Measurements from ENCODE around the gene FFAR3. TPM values are rescaled to one million over a fixed set of nuclear protein-coding genes. Genes with fewer than 3 reads are reported as not detected.

FFAR3 gene
- total and polyA plus RNA-seq, 9 of the 15 experiments (the other 6 are each of a cell fraction or from before 2014, with no cell fraction given): not detected

- TF ChIP-seq E2F5 (CRISPR knock-in tag; IDR thresholded peaks at IDR 0.05) (no peak), GABPB1 (CRISPR knock-in tag; IDR thresholded peaks at IDR 0.05) (no peak), HMGN3 (IDR thresholded peaks at IDR 0.05; ENCODE audit: borderline replicate concordance, extremely low read depth, insufficient read length, low read depth, low read length) (no peak), ATF4 (CRISPR knock-in tag; IDR thresholded peaks at IDR 0.05) (no peak), CREM (IDR thresholded peaks at IDR 0.05; ENCODE audit: low read depth) (peak; percentile 41; the same call in 1 of the 2 replicates), OTX1 (CRISPR knock-in tag; IDR thresholded peaks at IDR 0.05) (no peak), NFIC (IDR thresholded peaks at IDR 0.05) (peak; percentile 85), ZNF280B (CRISPR knock-in tag; IDR thresholded peaks at IDR 0.05) (no peak), DMBX1 (CRISPR knock-in tag; IDR thresholded peaks at IDR 0.05; ENCODE audit: borderline replicate concordance) (no peak), ZNF23 (CRISPR knock-in tag; IDR thresholded peaks at IDR 0.05) (no peak), MAX (CRISPR knock-in tag; IDR thresholded peaks at IDR 0.05) (no peak), ZFPM2 (CRISPR knock-in tag; IDR thresholded peaks at IDR 0.05) (no peak), ZEB2 (IDR thresholded peaks at IDR 0.05) (no peak), ZNF407 (IDR thresholded peaks at IDR 0.05; ENCODE audit: low read depth) (no peak), MAFG (tag; conservative IDR thresholded peaks at IDR 0.05) (no peak; the same call in 1 of the 2 replicates), TAF9B (IDR thresholded peaks at IDR 0.05; ENCODE audit: partially characterized antibody) (peak; percentile 64)
These were observed 46.8 kb downstream of the FFAR3 start (continued) for GRCh38 chr19:35404879-35405622.
